Prostate gland (tissue), 2 donors: ENCODE measurements around the gene TBC1D32. TPM values are rescaled to one million over a fixed set of nuclear protein-coding genes. Genes with fewer than 3 reads are reported as not detected.
"Not testable (repeated sequence)": the region's sequence is repeated elsewhere in the genome, so short reads cannot be mapped to it uniquely, and the experiment has no call there.

ENCODE experiments used
- DNase-seq: peaks from one replicate; pipeline ENCODE4 v3.0.0-alpha.2; 2019; ENCODE audit warnings: low spot score
- H3K27ac ChIP-seq, 2 donors: fragments of 200-600 bp; sonication (generic); 2 replicates each; pipeline ENCODE4 v1.5.1; 2017 to 2019
- H3K27me3 ChIP-seq: fragments of 200-600 bp; sonication (generic); replicated peaks from 2 replicates; pipeline ENCODE4 v1.5.1; 2019; ENCODE audit not compliant: insufficient read depth
- H3K36me3 ChIP-seq, 2 donors: fragments of 200-600 bp; sonication (generic); 1 replicate in 1 of 2; 2 replicates in 1 of 2; pipeline versions ENCODE4 v1.5.1 to v1.8.1; 2017 to 2019
- H3K4me1 ChIP-seq: fragments of 200-600 bp; sonication (generic); replicated peaks from 2 replicates; pipeline ENCODE4 v1.5.1; 2019
- H3K4me3 ChIP-seq, 2 donors: fragments of 200-600 bp; sonication (generic); 2 replicates each; pipeline ENCODE4 v1.5.1; 2017 to 2019
- H3K9me3 ChIP-seq: fragments of 200-600 bp; sonication (generic); 2 replicates; pipeline ENCODE4 v1.5.1; 2017
- POLR2A ChIP-seq: fragments of 450-650 bp; IDR thresholded peaks from one replicate; pipeline ENCODE4 v1.6.1; 2016; ENCODE audit warnings: antibody characterized with exemption, mild to moderate bottlenecking
- POLR2AphosphoS5 ChIP-seq: sonication (generic); formaldehyde crosslinking; IDR thresholded peaks from one replicate; pipeline ENCODE4 v1.6.1; 2017; ENCODE audit warnings: antibody characterized with exemption
- WGBS: methylation state at CpG from one replicate; pipeline ENCODE4 v1.1.5; 2018; 5-methylcytosine and 5-hydroxymethylcytosine counted together
- intact Hi-C: fragments of 100-400 bp; cut with DNase I; formaldehyde crosslinking; loops from one replicate; pipeline ENCODE4 v1.14.2; 2022
- total RNA-seq, 2 donors: library from RNA; depleted of rRNA; stranded (reverse); fragments of >200 nt; gene quantifications; one replicate each; pipeline ENCODE4 v1.1.0, GENCODE V29; 2016
- TF ChIP-seq, protein P1 (sequence below), 4 experiments: fragments of 200-600 bp in 2 of 4; fragments of 450-650 bp in 2 of 4; sonication (generic) in 2 of 4; IDR thresholded peaks; 1 replicate in 3 of 4; 2 replicates in 1 of 4; pipeline ENCODE4 v1.5.1; 2016 to 2019; ENCODE audit warnings: antibody characterized with exemption in 4 of 4, mild to moderate bottlenecking in 2 of 4, moderate library complexity in 2 of 4

TBC1D32 gene
- total RNA-seq, 2 donors from 2014 or later = 10.7 to 11.1 TPM

- Histone ChIP-seq H3K4me1 (no peaks in the 10 kb centered on the region), H3K27ac (no peak overlapping the region), H3K36me3 (no peaks in the 10 kb centered on the region), H3K27me3 (no peaks in the 10 kb centered on the region), H3K9me3 (no peaks in the 10 kb centered on the region), H3K4me3 (no peak overlapping the region)
- TF ChIP-seq, protein P1, sequence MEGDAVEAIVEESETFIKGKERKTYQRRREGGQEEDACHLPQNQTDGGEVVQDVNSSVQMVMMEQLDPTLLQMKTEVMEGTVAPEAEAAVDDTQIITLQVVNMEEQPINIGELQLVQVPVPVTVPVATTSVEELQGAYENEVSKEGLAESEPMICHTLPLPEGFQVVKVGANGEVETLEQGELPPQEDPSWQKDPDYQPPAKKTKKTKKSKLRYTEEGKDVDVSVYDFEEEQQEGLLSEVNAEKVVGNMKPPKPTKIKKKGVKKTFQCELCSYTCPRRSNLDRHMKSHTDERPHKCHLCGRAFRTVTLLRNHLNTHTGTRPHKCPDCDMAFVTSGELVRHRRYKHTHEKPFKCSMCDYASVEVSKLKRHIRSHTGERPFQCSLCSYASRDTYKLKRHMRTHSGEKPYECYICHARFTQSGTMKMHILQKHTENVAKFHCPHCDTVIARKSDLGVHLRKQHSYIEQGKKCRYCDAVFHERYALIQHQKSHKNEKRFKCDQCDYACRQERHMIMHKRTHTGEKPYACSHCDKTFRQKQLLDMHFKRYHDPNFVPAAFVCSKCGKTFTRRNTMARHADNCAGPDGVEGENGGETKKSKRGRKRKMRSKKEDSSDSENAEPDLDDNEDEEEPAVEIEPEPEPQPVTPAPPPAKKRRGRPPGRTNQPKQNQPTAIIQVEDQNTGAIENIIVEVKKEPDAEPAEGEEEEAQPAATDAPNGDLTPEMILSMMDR (IDR thresholded peaks at IDR 0.05) = no peak
- TF ChIP-seq POLR2A (no peak), POLR2AphosphoS5 (no peak)
- intact Hi-C loops = no loop called here
- no peak for DNase-seq
Measured at GRCh38 chr6:121093928-121094327, 240.4 kb downstream of the TBC1D32 start.

DNA sequence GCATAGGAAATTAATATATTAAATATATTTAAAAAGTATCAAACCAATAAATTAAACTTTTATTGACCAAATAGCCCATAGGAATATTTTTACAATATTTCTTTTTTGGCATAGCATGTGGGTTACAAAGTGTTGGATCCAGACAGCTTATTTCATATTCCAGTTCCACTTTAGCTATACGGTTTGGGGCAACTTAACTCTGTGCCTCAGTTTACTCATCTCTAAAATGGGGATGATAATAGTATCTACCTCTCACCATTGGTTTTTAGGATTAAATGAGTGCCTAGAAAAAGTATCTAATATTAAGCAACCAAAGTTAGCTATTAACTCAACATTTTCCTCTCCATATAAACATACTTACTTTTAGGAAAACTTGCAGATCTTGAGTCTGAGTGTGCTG is 243.8 kb downstream of the TBC1D32 start:
- H3K9me3 ChIP-seq = no peaks in the 10 kb centered on the region
- no peaks in the 10 kb centered on the region for H3K36me3 ChIP-seq
- H3K4me1 ChIP-seq = no peaks in the 10 kb centered on the region
- H3K4me3 ChIP-seq = no peak overlapping the region
- no peaks in the 10 kb centered on the region for H3K27me3 ChIP-seq
- DNase-seq = no peak
- H3K27ac ChIP-seq = no peak overlapping the region
- intact Hi-C loops = no loop called here
- TF ChIP-seq POLR2A (no peak), POLR2AphosphoS5 (no peak)
- TF ChIP-seq, protein P1 (IDR thresholded peaks at IDR 0.05) = no peak
- WGBS = 94% methylated on average over 1 of the region's 1 CpG

DNA sequence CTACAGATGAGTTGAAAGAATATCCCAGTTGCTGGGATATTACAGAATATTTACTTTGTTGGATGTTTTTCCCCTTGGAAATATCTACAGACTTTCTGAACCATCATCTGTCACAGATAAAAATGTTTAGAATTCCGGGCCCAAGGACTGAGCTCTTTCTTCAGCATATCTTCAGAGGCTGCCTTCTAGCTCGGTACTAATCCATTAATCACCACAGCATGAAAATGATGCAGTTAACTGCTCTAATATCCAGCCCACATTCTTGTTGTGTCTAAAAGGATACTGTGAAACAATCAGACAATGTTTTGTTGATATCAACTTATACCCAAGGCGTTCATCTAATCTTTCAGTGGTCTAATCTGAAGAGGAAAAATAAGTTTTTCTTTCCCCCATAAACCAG is 247.4 kb downstream of the TBC1D32 start:
- Histone ChIP-seq H3K9me3 (no peaks in the 10 kb centered on the region), H3K4me3 (no peak overlapping the region), H3K27ac (no peak overlapping the region), H3K4me1 (no peaks in the 10 kb centered on the region), H3K27me3 (no peaks in the 10 kb centered on the region), H3K36me3 (no peaks in the 10 kb centered on the region)
- TF ChIP-seq POLR2A = no peak
- no peak for TF ChIP-seq POLR2AphosphoS5
- TF ChIP-seq, protein P1 (IDR thresholded peaks at IDR 0.05) = no peak
- no peak for DNase-seq
- intact Hi-C loops = no loop called here
- WGBS = 85% methylated on average over 3 of the region's 3 CpGs

DNA sequence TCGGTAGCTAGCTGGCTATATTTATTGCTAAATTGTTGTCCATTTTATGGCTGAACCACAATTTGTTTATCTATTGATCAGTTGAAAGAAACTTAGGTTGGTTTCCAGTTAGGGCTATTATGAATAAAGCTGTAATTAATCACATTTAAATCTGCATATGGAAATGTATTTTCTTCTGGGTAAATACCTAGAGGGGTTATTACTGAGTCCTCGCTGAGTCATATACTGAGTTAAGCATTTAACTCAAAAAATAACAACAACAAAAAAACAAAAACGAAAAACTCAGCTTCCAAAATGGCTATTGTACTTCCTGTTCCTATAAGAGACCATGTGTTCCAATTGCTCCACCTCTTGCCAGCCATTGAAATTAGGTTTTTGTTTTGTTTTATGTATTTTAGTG is 258.2 kb downstream of the TBC1D32 start:
- Histone ChIP-seq H3K4me3 (no peak overlapping the region), H3K27ac (no peak overlapping the region), H3K36me3 (no peaks in the 10 kb centered on the region), H3K4me1 (no peaks in the 10 kb centered on the region), H3K27me3 (no peaks in the 10 kb centered on the region), H3K9me3 (no peaks in the 10 kb centered on the region)
- intact Hi-C loops = no loop called here
- no peak for DNase-seq
- TF ChIP-seq POLR2AphosphoS5 (no peak), POLR2A (no peak)
- TF ChIP-seq, protein P1 (IDR thresholded peaks at IDR 0.05) = no peak
- WGBS = 93% methylated on average over 3 of the region's 3 CpGs

DNA sequence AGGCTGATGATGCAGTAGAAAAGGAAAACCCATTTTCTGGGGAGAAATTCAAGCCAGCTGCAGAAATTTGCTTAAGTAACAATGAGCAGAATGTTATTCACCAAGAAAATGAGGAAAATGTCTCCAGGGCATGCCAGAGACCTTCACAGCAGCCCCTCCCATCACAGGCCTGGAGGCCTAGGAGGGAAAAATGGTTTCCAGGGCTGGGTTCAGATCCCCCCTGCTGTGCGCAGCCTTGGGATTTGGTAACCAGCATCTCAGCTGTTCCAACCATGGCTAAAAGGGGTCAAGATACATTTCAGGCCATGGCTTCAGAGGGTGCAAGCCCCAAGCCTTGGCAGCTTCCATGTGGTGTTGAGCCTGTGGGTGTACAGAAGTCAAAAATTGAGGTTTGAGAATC is 265.5 kb downstream of the TBC1D32 start:
- H3K4me1 ChIP-seq, intact Hi-C loops, DNase-seq, H3K9me3 ChIP-seq, H3K27ac ChIP-seq, H3K27me3 ChIP-seq, H3K36me3 ChIP-seq, H3K4me3 ChIP-seq: not testable (repeated sequence)
- WGBS = 100% methylated on average over 1 of the region's 1 CpG
